ENCODE results near the gene CAMKV. TPM values are rescaled to one million over a fixed set of nuclear protein-coding genes. Genes with fewer than 3 reads are reported as not detected.

The CAMKV gene
- total RNA-seq, 4 donors from 2014 or later: not detected

DNA sequence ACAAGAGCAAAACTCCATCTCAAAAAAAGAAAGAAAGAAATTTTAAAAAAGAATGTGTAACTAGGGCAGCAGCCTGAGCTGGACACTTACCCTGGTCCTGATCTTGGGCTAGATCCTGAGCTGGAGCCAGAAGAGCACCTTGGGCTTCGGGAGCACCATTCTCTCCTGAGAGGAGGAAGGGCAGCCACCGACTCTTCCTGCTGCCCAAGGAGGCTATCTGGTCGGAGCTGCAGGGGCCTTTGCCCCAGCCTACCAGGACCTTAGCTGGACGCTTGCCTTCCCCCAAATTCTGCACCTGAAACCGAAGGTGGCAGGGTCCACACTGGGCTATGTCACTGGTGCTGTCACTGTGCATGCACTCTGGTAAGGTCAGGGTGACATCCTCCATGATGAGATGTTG lies 6.9 kb upstream of the CAMKV start:
- WGBS, 2 donors (ENCODE audit: low coverage in 1 of 2): no CpG with 5 or more reads among the region's 5 CpGs
- peaks cover 5% of the 10 kb centered on the region for H3K27me3 ChIP-seq
- H3K4me1 ChIP-seq: peaks cover 0 to 18% (median 0%) of the 10 kb centered on the region in 3 donors
- H3K4me3 ChIP-seq: no peak overlapping the region
- H3K36me3 ChIP-seq: no peaks in the 10 kb centered on the region
- ATAC-seq: no peak
- no peaks in the 10 kb centered on the region for H3K9me3 ChIP-seq
- no peak for TF ChIP-seq EP300 (IDR thresholded peaks at IDR 0.05)
- no peak for TF ChIP-seq CTCF (IDR thresholded peaks at IDR 0.05)
- no peak for TF ChIP-seq POLR2AphosphoS5 (IDR thresholded peaks at IDR 0.05)
- no peak for TF ChIP-seq POLR2A (IDR thresholded peaks at IDR 0.05)
- no peak overlapping the region for H3K27ac ChIP-seq

DNA sequence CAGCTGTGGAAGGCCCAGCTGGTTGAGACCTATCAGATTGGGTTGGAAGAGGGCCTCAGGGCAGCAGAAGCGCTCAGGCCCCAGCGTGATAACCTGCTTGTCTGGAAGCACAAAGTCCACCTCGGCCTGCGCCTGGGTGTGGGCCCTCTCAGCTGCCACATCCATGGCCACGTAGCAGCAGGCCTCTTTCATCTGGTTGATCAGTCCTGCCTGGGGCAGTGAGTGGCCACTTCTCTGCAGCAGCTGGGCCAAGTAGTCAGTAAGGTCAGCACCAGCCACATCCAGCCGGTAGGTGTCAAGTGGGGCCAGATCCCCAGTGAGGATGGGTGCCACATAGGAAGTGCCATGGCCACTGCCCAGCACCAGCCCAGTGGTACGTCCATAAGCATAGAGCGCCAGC lies 3.9 kb upstream of the CAMKV start:
- Histone ChIP-seq H3K4me1 (peaks cover 0 to 16% (median 9%) of the 10 kb centered on the region in 3 donors), H3K4me3 (no peak overlapping the region), H3K27ac (no peak overlapping the region), H3K36me3 (no peaks in the 10 kb centered on the region), H3K27me3 (peaks cover 35% of the 10 kb centered on the region), H3K9me3 (no peaks in the 10 kb centered on the region)
- TF ChIP-seq EP300 (IDR thresholded peaks at IDR 0.05) (no peak), CTCF (IDR thresholded peaks at IDR 0.05) (no peak), POLR2A (IDR thresholded peaks at IDR 0.05) (no peak), POLR2AphosphoS5 (IDR thresholded peaks at IDR 0.05) (no peak)
- no CpG with 5 or more reads among the region's 8 CpGs for WGBS, 2 donors (ENCODE audit: low coverage in 1 of 2)
- no peak for ATAC-seq

GRCh38 chr3:49872801-49873281 lies 3.1 kb upstream of the CAMKV start:
- TF ChIP-seq EP300 (IDR thresholded peaks at IDR 0.05): no peak
- TF ChIP-seq POLR2AphosphoS5 (IDR thresholded peaks at IDR 0.05): no peak
- no peak for TF ChIP-seq POLR2A (IDR thresholded peaks at IDR 0.05)
- no peak for TF ChIP-seq CTCF (IDR thresholded peaks at IDR 0.05)
- H3K27ac ChIP-seq: no peak overlapping the region
- WGBS, 2 donors (ENCODE audit: low coverage in 1 of 2): no CpG with 5 or more reads among the region's 4 CpGs

GRCh38 chr3:49871531-49872153 lies 1.9 kb upstream of the CAMKV start:
- TF ChIP-seq POLR2AphosphoS5 (IDR thresholded peaks at IDR 0.05) (no peak), POLR2A (IDR thresholded peaks at IDR 0.05) (no peak), CTCF (IDR thresholded peaks at IDR 0.05) (no peak), EP300 (IDR thresholded peaks at IDR 0.05) (no peak)
- no peak overlapping the region for H3K27ac ChIP-seq
- no peak for ATAC-seq
- peaks cover 49% of the 10 kb centered on the region for H3K27me3 ChIP-seq
- no peaks in the 10 kb centered on the region for H3K9me3 ChIP-seq
- peaks cover 0 to 16% (median 9%) of the 10 kb centered on the region in 3 donors for H3K4me1 ChIP-seq
- no peaks in the 10 kb centered on the region for H3K36me3 ChIP-seq
- 60 to 76% methylated on average over 1 to 6 of the region's 10 CpGs for WGBS, 2 donors (ENCODE audit: low coverage in 1 of 2)
- no peak overlapping the region for H3K4me3 ChIP-seq

More at GRCh38 chr3:49872801-49873281, 3.1 kb upstream of the CAMKV start:
- H3K4me1 ChIP-seq: peaks cover 0 to 16% (median 9%) of the 10 kb centered on the region in 3 donors
- H3K9me3 ChIP-seq: no peaks in the 10 kb centered on the region
- H3K36me3 ChIP-seq: no peaks in the 10 kb centered on the region
- no peak overlapping the region for H3K4me3 ChIP-seq
- H3K27me3 ChIP-seq: peaks cover 42% of the 10 kb centered on the region
- no peak for ATAC-seq

DNA sequence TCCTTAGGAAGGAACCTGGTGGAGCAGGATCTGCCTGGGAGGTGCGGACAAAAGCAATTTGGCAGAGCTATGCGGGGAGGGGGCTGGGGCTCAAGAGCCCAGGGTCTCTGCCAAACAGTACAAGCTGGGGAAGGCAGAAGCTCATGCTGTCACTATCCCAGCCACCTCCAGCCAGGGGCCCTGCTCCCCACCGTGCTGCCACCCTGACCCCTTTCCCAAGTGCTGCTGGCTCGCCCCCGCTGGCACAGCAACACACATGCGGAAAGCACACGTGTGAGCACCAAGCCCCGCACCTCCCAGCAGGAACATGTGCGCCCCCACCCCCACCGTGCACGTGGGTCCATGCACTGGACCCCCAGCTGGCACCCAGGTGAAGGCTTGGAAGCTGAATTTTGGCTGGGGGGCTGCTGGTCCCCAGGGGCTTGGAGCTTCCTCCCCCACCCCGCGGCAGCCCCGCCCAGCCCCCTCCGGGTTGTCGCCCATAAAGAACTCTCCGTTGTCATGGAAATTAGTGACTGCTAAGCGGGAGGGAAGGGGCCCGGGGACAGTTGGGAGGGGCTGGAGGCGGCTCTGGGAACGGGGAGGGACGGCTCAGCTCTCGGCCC lies 742 bp downstream of the CAMKV start:
- Histone ChIP-seq H3K4me1 (peaks cover 0 to 16% (median 9%) of the 10 kb centered on the region in 3 donors), H3K9me3 (no peaks in the 10 kb centered on the region), H3K27ac (no peak overlapping the region), H3K4me3 (peak overlapping the region in 1 of 2 donors; percentile 49), H3K36me3 (no peaks in the 10 kb centered on the region), H3K27me3 (peaks cover 72% of the 10 kb centered on the region)
- no peak for ATAC-seq
- 30% methylated on average over 2 of the region's 23 CpGs; no CpG with 5 or more reads in 1 of the 2 donors for WGBS, 2 donors (ENCODE audit: low coverage in 1 of 2)
- TF ChIP-seq EP300 (IDR thresholded peaks at IDR 0.05): no peak
- TF ChIP-seq POLR2AphosphoS5 (IDR thresholded peaks at IDR 0.05): no peak
- no peak for TF ChIP-seq POLR2A (IDR thresholded peaks at IDR 0.05)
- no peak for TF ChIP-seq CTCF (IDR thresholded peaks at IDR 0.05)
